ENCODE measurements around the gene AAGAB.

GRCh38 chr15:67242708-67243111 is 11.8 kb downstream of the AAGAB start:
- TF ChIP-seq ZNF274 (IDR thresholded peaks at IDR 0.05; ENCODE audit: low read depth, low read length) = no peak
- no peak for TF ChIP-seq SUZ12 (IDR thresholded peaks at IDR 0.05; ENCODE audit: extremely low read depth, insufficient read depth, insufficient read length)
- no peak for TF ChIP-seq YY1 (IDR thresholded peaks at IDR 0.05; ENCODE audit: insufficient read depth, insufficient read length)

All from NT2/D1 (cell line).